H1 (cell line): ENCODE data around the gene CHST9. TPM values are rescaled to one million over a fixed set of nuclear protein-coding genes. Genes with fewer than 3 reads are reported as not detected.

Source experiments
- RFX5 ChIP-seq: IDR thresholded peaks from 2 replicates; pipeline ENCODE4 v1.6.1; 2011; ENCODE audit warnings: low read depth, low read length, improper control_type of control experiment, borderline replicate concordance
- polyA plus RNA-seq, 7 experiments: library from polyadenylated mRNA; depleted of rRNA in 3 of 7; stranded (reverse) in 5 of 7; unstranded in 2 of 7; fragments of >200 nt in 5 of 7; fragments of 200-250 nt in 2 of 7; gene quantifications; 1 replicate in 5 of 7; 2 replicates in 1 of 7; 4 replicates in 1 of 7; pipeline versions ENCODE4 v1.2.1 to v1.2.3, GENCODE V29; 2011 to 2013; ENCODE audit warnings: missing spikeins in 2 of 7, mixed read lengths in 2 of 7
- total RNA-seq: library from RNA; stranded (reverse); fragmentation: NEBNext Ultra II Directional; extraction: Animal tissue kit (Norgen Biotek cat#: 25700); gene quantifications from 2 replicates; pipeline ENCODE4 v1.2.1, GENCODE V29; 2021

Gene CHST9
- total and polyA plus RNA-seq, 2 of the 8 experiments (the other 6 are each of a cell fraction or from before 2014, with no cell fraction given), result 3.2 to 24.3 TPM

- no peak for TF ChIP-seq RFX5
Measured at GRCh38 chr18:27214831-27215230, 29.7 kb upstream of the CHST9 start (continued).
